8988T (cell line): ENCODE data around the gene STK32B.
"Not testable (repeated sequence)": the region's sequence is repeated elsewhere in the genome, so short reads cannot be mapped to it uniquely, and the experiment has no call there.

Experiments used
- DNase-seq: peaks from one replicate; pipeline ENCODE4 v3.0.0; 2011

Gene STK32B

DNA sequence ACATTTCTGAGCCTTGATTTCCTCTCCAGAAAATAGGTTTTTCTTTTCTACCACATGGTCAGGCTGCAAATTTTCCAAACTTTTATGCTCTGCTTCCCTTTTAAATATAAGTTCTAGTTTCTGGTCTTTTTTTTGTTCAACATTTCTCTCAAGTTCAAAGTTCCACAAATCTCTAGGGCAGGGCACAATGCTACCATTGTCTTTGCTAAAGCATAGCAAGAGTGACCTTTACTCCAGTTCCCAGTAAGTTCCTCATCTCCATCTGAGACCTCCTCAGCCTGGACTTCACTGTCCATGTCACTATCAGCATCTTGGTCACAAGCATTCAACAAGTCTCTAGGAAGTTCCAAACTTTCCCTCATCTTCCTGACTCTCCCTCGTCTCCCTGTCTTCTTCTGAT is 228.8 kb downstream of the STK32B start:
- not testable (repeated sequence) for DNase-seq

DNA sequence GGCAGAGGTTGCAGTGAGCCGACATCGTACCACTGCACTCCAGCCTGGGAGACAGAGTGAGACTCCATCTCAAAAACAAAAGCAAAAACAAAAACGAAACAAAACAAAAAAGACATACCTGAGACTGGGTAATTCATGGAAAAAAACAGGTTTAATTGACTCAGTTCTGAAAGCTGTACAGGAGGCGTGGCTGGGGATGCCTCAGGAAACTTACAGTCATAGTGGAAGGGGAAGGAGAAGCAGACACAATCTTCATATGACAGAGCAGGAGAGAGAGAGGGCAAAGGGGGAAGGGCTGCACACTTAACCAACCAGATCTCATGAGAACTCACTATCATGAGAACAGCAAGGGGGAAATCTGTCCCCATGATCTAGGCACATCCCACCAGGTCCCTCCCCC is 229.5 kb downstream of the STK32B start:
- DNase-seq = no peak

DNA sequence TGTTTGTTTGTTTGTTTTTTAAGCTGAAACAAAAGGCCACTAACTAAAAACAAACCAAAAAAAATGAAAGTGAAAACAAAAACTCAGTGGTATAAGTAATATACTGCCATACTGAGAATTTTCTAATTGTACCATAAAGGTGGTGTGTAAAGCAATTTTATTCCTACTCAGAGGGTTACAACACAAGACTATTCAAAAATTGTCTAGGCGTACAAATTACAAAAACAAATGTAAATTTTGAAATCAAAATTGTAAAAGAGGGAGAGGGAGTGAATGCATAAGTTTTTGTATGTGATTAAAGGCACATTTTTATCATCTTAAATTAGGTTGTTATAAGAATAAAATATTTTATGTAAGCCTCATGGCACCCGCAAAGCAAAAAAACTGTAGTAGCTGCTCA is 232.6 kb downstream of the STK32B start:
- no peak for DNase-seq

DNA sequence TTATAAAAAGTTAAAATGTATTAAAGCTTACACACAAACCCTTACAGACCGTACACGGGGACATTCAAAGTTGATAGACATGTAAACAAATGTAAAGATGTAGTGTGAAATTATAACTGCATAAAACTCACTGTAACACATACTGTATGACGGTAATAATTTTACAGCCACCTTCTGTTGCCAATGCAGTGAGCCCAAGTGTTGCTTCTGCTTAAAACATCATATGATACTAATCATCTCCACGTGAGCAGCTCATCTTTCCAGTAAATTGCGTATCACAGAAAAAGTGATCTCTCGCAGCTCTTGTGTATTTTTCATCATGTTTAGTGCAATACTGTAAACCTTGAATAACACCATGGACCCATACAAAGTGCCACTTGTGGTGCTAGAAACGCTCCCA is 233.2 kb downstream of the STK32B start:
- no peak for DNase-seq

GRCh38 chr4:5292101-5292500 is 240.8 kb downstream of the STK32B start:
- no peak for DNase-seq

GRCh38 chr4:5298000-5298787 is 246.9 kb downstream of the STK32B start:
- not testable (repeated sequence) for DNase-seq

GRCh38 chr4:5300283-5300682 is 249.0 kb downstream of the STK32B start:
- DNase-seq = no peak

DNA sequence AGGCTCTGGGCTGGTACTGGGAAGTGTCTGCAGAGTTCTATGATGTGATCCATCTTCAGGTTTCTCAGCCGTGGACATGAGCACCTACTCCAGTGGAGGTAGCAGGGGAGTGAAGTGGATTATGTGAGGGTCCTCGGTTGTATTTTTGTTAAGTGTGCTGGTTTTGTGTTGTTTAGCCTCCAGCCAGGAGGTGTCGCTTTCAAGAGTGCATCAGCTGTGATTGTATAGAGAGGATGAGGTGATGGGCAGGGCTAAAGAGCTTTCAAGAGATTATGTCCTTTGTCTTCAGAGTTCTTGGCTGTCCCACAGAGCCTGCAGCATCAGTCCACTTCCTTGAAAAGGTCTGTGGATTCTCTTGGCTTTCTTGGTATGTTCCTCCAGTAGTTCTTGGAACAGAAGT is 256.6 kb downstream of the STK32B start:
- no peak for DNase-seq

DNA sequence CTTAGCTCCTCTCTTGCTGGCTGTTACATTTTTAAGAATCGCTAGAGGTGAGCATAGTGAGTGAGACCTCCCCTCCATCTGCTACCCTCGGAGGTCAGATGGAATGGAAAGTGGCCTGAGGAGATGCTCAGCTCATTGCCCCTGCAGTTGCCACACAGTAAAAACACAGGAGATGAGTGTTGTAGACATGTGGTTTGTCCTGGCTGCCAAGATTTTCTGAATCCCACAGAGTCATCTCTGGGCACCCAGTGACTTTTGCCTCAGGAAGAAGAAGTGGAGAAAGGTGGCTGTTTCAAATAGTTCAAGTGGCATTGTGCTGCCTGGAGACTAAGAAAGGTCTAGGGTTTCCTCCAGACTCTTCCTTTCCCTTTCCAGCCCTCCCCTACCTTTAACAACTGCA is 271.0 kb downstream of the STK32B start:
- DNase-seq = no peak

- DNase-seq = no peak
Observed at GRCh38 chr4:5330339-5330989, 279.2 kb downstream of the STK32B start.

- DNase-seq = no peak
Observed at GRCh38 chr4:5337731-5338130, 286.5 kb downstream of the STK32B start.

- DNase-seq = no peak
Observed at GRCh38 chr4:5338531-5338930, 287.3 kb downstream of the STK32B start.

- no peak for DNase-seq
Observed at GRCh38 chr4:5340991-5341451, 289.7 kb downstream of the STK32B start.

DNA sequence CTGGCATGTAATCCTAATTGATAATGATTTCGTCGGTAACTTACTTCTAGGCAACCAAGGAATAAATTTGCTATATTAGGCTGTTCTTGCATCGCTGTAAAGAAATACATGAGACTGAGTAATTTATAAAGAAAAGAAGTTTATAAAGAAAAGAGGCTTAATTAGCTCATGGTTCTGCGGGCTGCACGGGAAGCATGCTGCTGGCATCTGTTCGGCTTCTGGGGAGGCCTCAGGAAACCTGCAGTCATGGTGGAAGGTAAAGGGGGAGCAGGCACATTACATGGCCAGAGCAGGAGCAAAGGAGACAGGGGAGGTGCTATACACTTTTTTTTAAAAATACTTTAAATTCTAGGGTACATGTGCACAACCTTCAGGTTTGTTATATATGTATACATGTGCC is 290.2 kb downstream of the STK32B start:
- no peak for DNase-seq

GRCh38 chr4:5355846-5356245 is 304.6 kb downstream of the STK32B start:
- no peak for DNase-seq

- no peak for DNase-seq
Observed at GRCh38 chr4:5357870-5358269, 306.6 kb downstream of the STK32B start.

DNA sequence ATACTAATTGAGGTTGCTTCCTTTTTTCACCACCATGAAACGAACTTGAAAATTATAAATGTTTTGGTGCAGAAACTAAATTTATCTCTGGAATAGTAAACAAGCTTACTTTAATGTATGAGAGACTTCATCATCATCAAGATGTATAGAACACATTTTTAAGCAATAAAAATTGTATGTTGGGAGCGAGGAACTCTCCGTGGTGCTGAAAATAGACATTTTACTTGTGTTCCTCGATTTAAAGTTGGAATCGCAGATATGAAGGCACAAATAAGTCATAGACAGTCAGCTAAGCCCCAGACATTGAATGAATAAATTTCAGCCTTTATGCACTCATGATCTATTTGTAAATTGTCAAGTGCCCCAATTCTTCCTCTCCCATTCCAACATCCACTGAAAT is 310.7 kb downstream of the STK32B start:
- no peak for DNase-seq

GRCh38 chr4:5364406-5364805 is 313.1 kb downstream of the STK32B start:
- DNase-seq = no peak

GRCh38 chr4:5365071-5366008 is 314.1 kb downstream of the STK32B start:
- no peak for DNase-seq

DNA sequence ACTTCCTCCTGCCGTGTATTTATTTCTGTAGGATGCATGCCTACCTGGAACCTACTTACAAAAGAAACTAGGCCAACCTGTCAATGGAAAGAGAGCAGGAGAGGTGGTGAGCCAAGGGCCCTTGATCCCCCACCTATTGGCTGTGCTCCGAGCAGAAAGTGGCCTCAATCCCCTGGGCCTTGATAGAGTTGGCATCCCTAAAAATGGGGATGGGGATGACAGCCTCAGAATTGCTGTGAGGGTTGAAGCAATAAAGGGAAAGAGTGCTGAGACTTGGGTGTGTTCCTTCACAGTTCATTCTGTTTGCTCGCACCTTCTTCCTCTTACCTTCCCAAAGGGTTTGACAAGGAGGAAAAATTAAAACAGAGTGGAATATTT is 314.7 kb downstream of the STK32B start:
- DNase-seq = no peak

GRCh38 chr4:5366421-5366820 is 315.1 kb downstream of the STK32B start:
- DNase-seq = no peak

- no peak for DNase-seq
Observed at GRCh38 chr4:5368426-5368825, 317.1 kb downstream of the STK32B start.

- DNase-seq = no peak
Observed at GRCh38 chr4:5370286-5370685, 319.0 kb downstream of the STK32B start.
